ENCODE results near the gene TMEM150C. TPM values are rescaled to one million over a fixed set of nuclear protein-coding genes. Genes with fewer than 3 reads are reported as not detected.

Gene TMEM150C
- polyA plus RNA-seq, 1 donor from 2014 or later = 4.9 TPM

GRCh38 chr4:82524570-82525152, 37.1 kb downstream of the TMEM150C start:
- H3K4me2 ChIP-seq (ENCODE audit: low read length) = no peak overlapping the region

GRCh38 chr4:82523179-82523578, 38.6 kb downstream of the TMEM150C start:
- H3K27me3 ChIP-seq (ENCODE audit: insufficient read depth, low read depth, low read length) = no peaks in the 10 kb centered on the region
- no peaks in the 10 kb centered on the region for H3K9me3 ChIP-seq (ENCODE audit: low read length)
- no peak overlapping the region for H3K27ac ChIP-seq (ENCODE audit: low read length)
- H2AFZ ChIP-seq (ENCODE audit: low read depth, low read length) = no peak overlapping the region
- no peak overlapping the region for H3K9ac ChIP-seq (ENCODE audit: low read length)
- no peaks in the 10 kb centered on the region for H3K79me2 ChIP-seq (replicated peaks; ENCODE audit: insufficient read depth, low read length)
- H3K4me3 ChIP-seq (ENCODE audit: low read length) = no peak overlapping the region
- H4K20me1 ChIP-seq (ENCODE audit: insufficient read depth) = no peaks in the 10 kb centered on the region
- no peak for TF ChIP-seq EZH2 (IDR thresholded peaks at IDR 0.05; ENCODE audit: borderline replicate concordance, insufficient read depth, low read length, poor library complexity, severe bottlenecking)
- no peak for TF ChIP-seq TAF1 (IDR thresholded peaks at IDR 0.05; ENCODE audit: low read depth)
- no peaks in the 10 kb centered on the region for H3F3A ChIP-seq (ENCODE audit: insufficient read depth, low read length, poor library complexity, severe bottlenecking)
- no peaks in the 10 kb centered on the region for H3K9me2 ChIP-seq (ENCODE audit: insufficient read depth, low read length)
- H3K36me3 ChIP-seq (ENCODE audit: insufficient read depth, low read length) = no peaks in the 10 kb centered on the region
- H3K4me2 ChIP-seq (ENCODE audit: low read length) = no peak overlapping the region

More at GRCh38 chr4:82524570-82525152, 37.1 kb downstream of the TMEM150C start:
- TF ChIP-seq RAD21 (conservative IDR thresholded peaks at IDR 0.05) (no peak), SMC3 (conservative IDR thresholded peaks at IDR 0.05; ENCODE audit: poor library complexity) (no peak), EP300 (conservative IDR thresholded peaks at IDR 0.05; ENCODE audit: poor library complexity, severe bottlenecking) (no peak), MXI1 (conservative IDR thresholded peaks at IDR 0.05; ENCODE audit: poor library complexity, severe bottlenecking) (no peak), TAF1 (IDR thresholded peaks at IDR 0.05; ENCODE audit: low read depth) (no peak), EZH2 (IDR thresholded peaks at IDR 0.05; ENCODE audit: borderline replicate concordance, insufficient read depth, low read length, poor library complexity, severe bottlenecking) (no peak)
- TF ChIP-seq, protein P1, sequence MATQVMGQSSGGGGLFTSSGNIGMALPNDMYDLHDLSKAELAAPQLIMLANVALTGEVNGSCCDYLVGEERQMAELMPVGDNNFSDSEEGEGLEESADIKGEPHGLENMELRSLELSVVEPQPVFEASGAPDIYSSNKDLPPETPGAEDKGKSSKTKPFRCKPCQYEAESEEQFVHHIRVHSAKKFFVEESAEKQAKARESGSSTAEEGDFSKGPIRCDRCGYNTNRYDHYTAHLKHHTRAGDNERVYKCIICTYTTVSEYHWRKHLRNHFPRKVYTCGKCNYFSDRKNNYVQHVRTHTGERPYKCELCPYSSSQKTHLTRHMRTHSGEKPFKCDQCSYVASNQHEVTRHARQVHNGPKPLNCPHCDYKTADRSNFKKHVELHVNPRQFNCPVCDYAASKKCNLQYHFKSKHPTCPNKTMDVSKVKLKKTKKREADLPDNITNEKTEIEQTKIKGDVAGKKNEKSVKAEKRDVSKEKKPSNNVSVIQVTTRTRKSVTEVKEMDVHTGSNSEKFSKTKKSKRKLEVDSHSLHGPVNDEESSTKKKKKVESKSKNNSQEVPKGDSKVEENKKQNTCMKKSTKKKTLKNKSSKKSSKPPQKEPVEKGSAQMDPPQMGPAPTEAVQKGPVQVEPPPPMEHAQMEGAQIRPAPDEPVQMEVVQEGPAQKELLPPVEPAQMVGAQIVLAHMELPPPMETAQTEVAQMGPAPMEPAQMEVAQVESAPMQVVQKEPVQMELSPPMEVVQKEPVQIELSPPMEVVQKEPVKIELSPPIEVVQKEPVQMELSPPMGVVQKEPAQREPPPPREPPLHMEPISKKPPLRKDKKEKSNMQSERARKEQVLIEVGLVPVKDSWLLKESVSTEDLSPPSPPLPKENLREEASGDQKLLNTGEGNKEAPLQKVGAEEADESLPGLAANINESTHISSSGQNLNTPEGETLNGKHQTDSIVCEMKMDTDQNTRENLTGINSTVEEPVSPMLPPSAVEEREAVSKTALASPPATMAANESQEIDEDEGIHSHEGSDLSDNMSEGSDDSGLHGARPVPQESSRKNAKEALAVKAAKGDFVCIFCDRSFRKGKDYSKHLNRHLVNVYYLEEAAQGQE (IDR thresholded peaks at IDR 0.05; ENCODE audit: borderline replicate concordance) = no peak
- Histone ChIP-seq H3K36me3 (ENCODE audit: insufficient read depth, low read length) (no peaks in the 10 kb centered on the region), H3K9me3 (ENCODE audit: low read length) (no peaks in the 10 kb centered on the region), H3K27ac (ENCODE audit: low read length) (no peak overlapping the region), H4K20me1 (ENCODE audit: insufficient read depth) (no peaks in the 10 kb centered on the region), H3K79me2 (replicated peaks; ENCODE audit: insufficient read depth, low read length) (no peaks in the 10 kb centered on the region), H3K27me3 (ENCODE audit: insufficient read depth, low read depth, low read length) (no peaks in the 10 kb centered on the region), H3K9me2 (ENCODE audit: insufficient read depth, low read length) (no peaks in the 10 kb centered on the region), H3K9ac (ENCODE audit: low read length) (no peak overlapping the region), H3F3A (ENCODE audit: insufficient read depth, low read length, poor library complexity, severe bottlenecking) (no peaks in the 10 kb centered on the region), H2AFZ (ENCODE audit: low read depth, low read length) (no peak overlapping the region), H3K4me3 (ENCODE audit: low read length) (no peak overlapping the region)

DNA sequence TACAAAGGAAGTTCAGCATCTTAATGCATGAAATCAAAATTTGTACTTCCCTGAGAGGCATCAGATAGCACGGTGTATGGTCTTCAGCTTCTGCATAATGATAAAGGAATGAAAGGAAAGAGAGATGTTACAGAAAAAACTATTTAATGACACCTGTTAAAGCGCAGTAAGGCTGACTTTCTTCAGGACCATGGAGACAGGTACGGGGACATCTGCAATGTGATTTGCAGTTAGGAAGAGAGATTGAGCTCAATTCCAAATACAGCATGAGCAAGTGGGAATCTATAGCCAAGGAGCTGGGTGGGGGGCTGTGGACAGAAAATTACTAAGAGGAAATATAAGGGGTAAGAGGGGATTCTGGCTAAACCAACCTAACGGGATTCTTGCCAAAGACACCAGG, 39.3 kb downstream of the TMEM150C start:
- Histone ChIP-seq H3K27me3 (ENCODE audit: insufficient read depth, low read depth, low read length) (no peaks in the 10 kb centered on the region), H3K4me3 (ENCODE audit: low read length) (no peak overlapping the region), H2AFZ (ENCODE audit: low read depth, low read length) (no peak overlapping the region), H3K9me3 (ENCODE audit: low read length) (no peaks in the 10 kb centered on the region), H3K36me3 (ENCODE audit: insufficient read depth, low read length) (no peaks in the 10 kb centered on the region), H3K9me2 (ENCODE audit: insufficient read depth, low read length) (no peaks in the 10 kb centered on the region), H4K20me1 (ENCODE audit: insufficient read depth) (no peaks in the 10 kb centered on the region), H3K79me2 (replicated peaks; ENCODE audit: insufficient read depth, low read length) (no peaks in the 10 kb centered on the region), H3F3A (ENCODE audit: insufficient read depth, low read length, poor library complexity, severe bottlenecking) (no peaks in the 10 kb centered on the region), H3K9ac (ENCODE audit: low read length) (no peak overlapping the region), H3K4me2 (ENCODE audit: low read length) (no peak overlapping the region), H3K27ac (ENCODE audit: low read length) (no peak overlapping the region)
- TF ChIP-seq RAD21 (conservative IDR thresholded peaks at IDR 0.05) = no peak
- TF ChIP-seq POLR2AphosphoS5 (IDR thresholded peaks at IDR 0.05) = no peak
- no peak for TF ChIP-seq EP300 (conservative IDR thresholded peaks at IDR 0.05; ENCODE audit: poor library complexity, severe bottlenecking)
- no peak for TF ChIP-seq SMC3 (conservative IDR thresholded peaks at IDR 0.05; ENCODE audit: poor library complexity)
- no peak for TF ChIP-seq MXI1 (conservative IDR thresholded peaks at IDR 0.05; ENCODE audit: poor library complexity, severe bottlenecking)
- TF ChIP-seq, protein P1 (IDR thresholded peaks at IDR 0.05; ENCODE audit: borderline replicate concordance) = no peak
- no peak for TF ChIP-seq TAF1 (IDR thresholded peaks at IDR 0.05; ENCODE audit: low read depth)
- TF ChIP-seq EZH2 (IDR thresholded peaks at IDR 0.05; ENCODE audit: borderline replicate concordance, insufficient read depth, low read length, poor library complexity, severe bottlenecking) = no peak
- no peak for TF ChIP-seq CTCF (IDR thresholded peaks at IDR 0.05; ENCODE audit: poor library complexity, severe bottlenecking)

Measured in neural cell (in vitro differentiated cells).